ENCODE data around the gene COTL1. TPM values are rescaled to one million over a fixed set of nuclear protein-coding genes. Genes with fewer than 3 reads are reported as not detected.

The COTL1 gene
- total and polyA plus RNA-seq, 7 donors, result 6.1 to 44.5 (median 9.8) TPM

DNA sequence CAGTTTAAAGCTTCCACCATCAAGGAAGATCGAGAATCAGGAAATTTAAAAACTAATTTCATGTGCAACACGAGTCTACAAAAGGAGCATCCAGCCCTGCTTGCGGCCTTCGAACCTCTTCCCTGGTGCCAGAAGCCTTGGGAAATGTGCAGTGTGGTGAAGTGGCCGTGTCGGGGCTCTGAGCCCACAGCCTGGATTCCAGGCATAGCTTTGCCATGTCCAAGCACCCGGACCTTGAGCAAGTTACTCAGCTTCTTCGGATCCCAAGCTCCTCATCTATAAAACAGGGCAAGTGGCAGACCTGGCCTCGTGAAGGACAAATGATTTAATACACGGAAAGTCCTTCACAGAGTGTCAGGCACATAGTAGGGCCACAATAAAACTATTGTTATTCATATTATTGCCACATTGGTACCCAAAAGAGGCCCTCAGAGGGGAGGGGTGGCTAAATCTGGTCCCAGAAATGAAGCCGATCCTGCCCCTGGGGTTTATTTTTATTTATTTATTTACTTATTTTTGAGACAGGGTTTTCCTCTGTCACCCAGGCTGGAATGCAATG is 34.8 kb downstream of the COTL1 start:
- Histone ChIP-seq H3K4me3 (no peak overlapping the region), H3K9me3 (no peaks in the 10 kb centered on the region), H3K4me1 (peaks cover 6% of the 10 kb centered on the region), H3K27ac (no peak overlapping the region), H3K36me3 (ENCODE audit: insufficient read depth in 1 of 2, low read depth in 1 of 2) (no peaks in the 10 kb centered on the region), H3K27me3 (ENCODE audit: insufficient read depth in 3 of 3, low read length in 2 of 3) (peaks cover 0 to 11% (median 0%) of the 10 kb centered on the region in 3 donors)
- intact Hi-C loops (cut with DNase I), result no loop called here
- TF ChIP-seq, protein P1, sequence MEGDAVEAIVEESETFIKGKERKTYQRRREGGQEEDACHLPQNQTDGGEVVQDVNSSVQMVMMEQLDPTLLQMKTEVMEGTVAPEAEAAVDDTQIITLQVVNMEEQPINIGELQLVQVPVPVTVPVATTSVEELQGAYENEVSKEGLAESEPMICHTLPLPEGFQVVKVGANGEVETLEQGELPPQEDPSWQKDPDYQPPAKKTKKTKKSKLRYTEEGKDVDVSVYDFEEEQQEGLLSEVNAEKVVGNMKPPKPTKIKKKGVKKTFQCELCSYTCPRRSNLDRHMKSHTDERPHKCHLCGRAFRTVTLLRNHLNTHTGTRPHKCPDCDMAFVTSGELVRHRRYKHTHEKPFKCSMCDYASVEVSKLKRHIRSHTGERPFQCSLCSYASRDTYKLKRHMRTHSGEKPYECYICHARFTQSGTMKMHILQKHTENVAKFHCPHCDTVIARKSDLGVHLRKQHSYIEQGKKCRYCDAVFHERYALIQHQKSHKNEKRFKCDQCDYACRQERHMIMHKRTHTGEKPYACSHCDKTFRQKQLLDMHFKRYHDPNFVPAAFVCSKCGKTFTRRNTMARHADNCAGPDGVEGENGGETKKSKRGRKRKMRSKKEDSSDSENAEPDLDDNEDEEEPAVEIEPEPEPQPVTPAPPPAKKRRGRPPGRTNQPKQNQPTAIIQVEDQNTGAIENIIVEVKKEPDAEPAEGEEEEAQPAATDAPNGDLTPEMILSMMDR (IDR thresholded peaks at IDR 0.05), result no peak
- peak in 1 of 4 donors; percentile 41 for ATAC-seq
- peak in 1 of 2 donors; percentile 14 for DNase-seq
- 40 to 56% (median 46%) methylated on average over 11 of the region's 11 CpGs for WGBS, 3 donors

DNA sequence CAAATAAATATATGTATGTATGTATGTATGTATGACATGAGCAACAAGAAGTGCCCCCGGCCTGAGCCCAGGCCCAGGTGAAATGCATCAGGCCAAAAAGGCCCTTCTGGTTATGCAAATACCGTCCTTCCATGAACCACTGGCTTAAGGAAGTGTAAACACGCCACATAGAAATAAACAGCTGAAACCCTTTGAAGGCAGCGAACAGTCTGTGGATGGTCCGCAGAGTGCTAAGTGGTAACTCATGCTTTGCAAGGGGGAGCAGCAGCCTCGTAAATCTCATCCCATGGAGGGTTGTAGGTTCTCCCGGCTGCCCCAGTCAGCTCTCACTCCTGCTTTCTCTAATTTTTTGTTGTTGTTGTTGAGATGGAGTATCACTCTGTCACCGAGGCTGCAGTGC is 36.7 kb downstream of the COTL1 start:
- no peak for DNase-seq
- intact Hi-C loops (cut with DNase I), result no loop called here
- Histone ChIP-seq H3K4me1 (peaks cover 6% of the 10 kb centered on the region), H3K27me3 (ENCODE audit: insufficient read depth in 3 of 3, low read length in 2 of 3) (peaks cover 0 to 11% (median 0%) of the 10 kb centered on the region in 3 donors), H3K27ac (no peak overlapping the region), H3K9me3 (no peaks in the 10 kb centered on the region), H3K4me3 (no peak overlapping the region), H3K36me3 (ENCODE audit: insufficient read depth in 1 of 2, low read depth in 1 of 2) (no peaks in the 10 kb centered on the region)
- TF ChIP-seq, protein P1 (IDR thresholded peaks at IDR 0.05), result no peak
- WGBS, 3 donors, result 95 to 97% (median 95%) methylated on average over 8 of the region's 8 CpGs
- no peak for ATAC-seq

DNA sequence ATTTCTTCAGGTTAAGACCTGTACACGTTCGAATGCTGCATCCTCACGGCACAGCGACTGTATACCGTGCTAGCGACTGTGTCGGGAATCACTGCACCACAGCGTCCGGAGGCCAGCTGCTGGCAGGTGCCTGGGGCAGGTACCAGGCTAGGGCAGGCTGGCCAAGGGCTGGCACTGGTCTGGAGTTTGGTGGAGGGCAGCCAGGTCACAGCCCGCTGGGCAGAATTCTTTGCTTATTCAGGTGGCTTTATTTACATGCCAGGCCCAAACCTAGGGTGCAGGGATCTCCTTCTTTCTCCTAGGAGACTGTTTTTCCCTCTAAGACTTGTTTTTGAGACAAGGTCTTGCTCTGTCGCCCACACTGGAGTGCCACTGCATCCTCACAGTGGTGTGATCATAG is 37.9 kb downstream of the COTL1 start:
- no peak overlapping the region for H3K27ac ChIP-seq
- peaks cover 6% of the 10 kb centered on the region for H3K4me1 ChIP-seq
- peaks cover 0 to 11% (median 0%) of the 10 kb centered on the region in 3 donors for H3K27me3 ChIP-seq (ENCODE audit: insufficient read depth in 3 of 3, low read length in 2 of 3)
- intact Hi-C loops (cut with DNase I), result no loop called here
- no peaks in the 10 kb centered on the region for H3K9me3 ChIP-seq
- H3K4me3 ChIP-seq, result no peak overlapping the region
- H3K36me3 ChIP-seq (ENCODE audit: insufficient read depth in 1 of 2, low read depth in 1 of 2), result no peaks in the 10 kb centered on the region
- DNase-seq, result peak in 1 of 2 donors; percentile 41
- WGBS, 3 donors, result 93 to 96% (median 94%) methylated on average over 11 of the region's 11 CpGs
- ATAC-seq, result no peak
- TF ChIP-seq, protein P1 (IDR thresholded peaks at IDR 0.05), result no peak

DNA sequence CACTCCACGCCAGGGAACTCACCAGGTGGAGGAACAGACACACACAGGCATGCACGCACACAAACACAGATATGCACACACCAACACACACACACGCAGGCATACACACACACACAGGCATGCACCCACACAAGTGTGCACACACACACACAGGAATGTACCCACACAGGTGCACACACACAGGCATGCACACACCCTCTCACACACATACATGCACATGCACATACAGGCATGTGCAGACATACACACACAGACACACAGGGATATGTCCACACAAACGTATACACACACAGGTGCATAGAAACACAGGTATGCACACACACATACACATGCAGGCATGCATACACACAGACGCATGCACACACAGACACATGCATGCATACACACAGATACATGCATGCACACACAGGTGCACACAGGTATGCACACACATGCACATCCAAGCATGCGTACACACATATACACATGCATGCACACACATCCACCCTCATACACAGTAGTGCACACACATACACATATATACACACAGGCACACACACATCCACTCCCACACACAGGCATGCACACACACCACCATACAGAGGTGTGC is 39.2 kb downstream of the COTL1 start:
- intact Hi-C loops (cut with DNase I), result no loop called here
- DNase-seq (peak in 1 of 2 donors; percentile 20), ATAC-seq (no peak)
- peaks cover 0 to under 1% (median 0%) of the 10 kb centered on the region in 3 donors for H3K27me3 ChIP-seq (ENCODE audit: insufficient read depth in 3 of 3, low read length in 2 of 3)
- H3K36me3 ChIP-seq (ENCODE audit: insufficient read depth in 1 of 2, low read depth in 1 of 2), result no peaks in the 10 kb centered on the region
- no peak overlapping the region for H3K4me3 ChIP-seq
- peaks cover under 1% of the 10 kb centered on the region for H3K4me1 ChIP-seq
- 95 to 96% (median 95%) methylated on average over 6 of the region's 6 CpGs for WGBS, 3 donors
- H3K9me3 ChIP-seq, result no peaks in the 10 kb centered on the region
- H3K27ac ChIP-seq, result no peak overlapping the region
- TF ChIP-seq, protein P1 (IDR thresholded peaks at IDR 0.05), result no peak
